Measurements from ENCODE around the gene LILRA6. TPM values are rescaled to one million over a fixed set of nuclear protein-coding genes. Genes with fewer than 3 reads are reported as not detected.

LILRA6 gene
- total RNA-seq, 1 experiment from 2014 or later, result 0.08 TPM

DNA sequence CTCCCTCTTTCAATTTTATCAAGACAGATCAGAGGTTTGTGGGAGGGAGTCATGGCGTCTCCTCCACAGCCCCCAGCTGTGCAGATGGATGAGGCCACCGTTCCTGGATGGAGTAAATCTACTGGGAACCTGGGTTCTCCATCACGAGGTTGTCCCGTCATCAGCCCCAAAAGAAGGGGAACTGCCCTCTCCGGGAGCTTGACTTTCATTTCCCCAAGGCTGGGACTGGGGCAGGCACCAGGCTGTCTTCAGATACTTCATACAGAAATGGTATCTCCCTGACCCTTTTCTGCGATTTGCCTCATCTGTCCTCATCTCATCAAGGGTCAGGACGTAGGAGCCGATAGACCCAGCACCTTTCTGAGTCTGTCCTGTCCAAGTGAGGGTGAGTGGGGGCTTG lies 28.5 kb upstream of the LILRA6 start:
- H3K4me1 ChIP-seq (ENCODE audit: control insufficient read depth, insufficient read depth, low read length), result no peaks in the 10 kb centered on the region
- no peak overlapping the region for H3K27ac ChIP-seq (ENCODE audit: low read length)
- H3K9me3 ChIP-seq (ENCODE audit: control insufficient read depth, insufficient read depth, low read depth, low read length), result no peaks in the 10 kb centered on the region
- no peak overlapping the region for H3K4me3 ChIP-seq (ENCODE audit: low read depth in 2 of 2, low read length in 2 of 2)
- TF ChIP-seq, protein P1, sequence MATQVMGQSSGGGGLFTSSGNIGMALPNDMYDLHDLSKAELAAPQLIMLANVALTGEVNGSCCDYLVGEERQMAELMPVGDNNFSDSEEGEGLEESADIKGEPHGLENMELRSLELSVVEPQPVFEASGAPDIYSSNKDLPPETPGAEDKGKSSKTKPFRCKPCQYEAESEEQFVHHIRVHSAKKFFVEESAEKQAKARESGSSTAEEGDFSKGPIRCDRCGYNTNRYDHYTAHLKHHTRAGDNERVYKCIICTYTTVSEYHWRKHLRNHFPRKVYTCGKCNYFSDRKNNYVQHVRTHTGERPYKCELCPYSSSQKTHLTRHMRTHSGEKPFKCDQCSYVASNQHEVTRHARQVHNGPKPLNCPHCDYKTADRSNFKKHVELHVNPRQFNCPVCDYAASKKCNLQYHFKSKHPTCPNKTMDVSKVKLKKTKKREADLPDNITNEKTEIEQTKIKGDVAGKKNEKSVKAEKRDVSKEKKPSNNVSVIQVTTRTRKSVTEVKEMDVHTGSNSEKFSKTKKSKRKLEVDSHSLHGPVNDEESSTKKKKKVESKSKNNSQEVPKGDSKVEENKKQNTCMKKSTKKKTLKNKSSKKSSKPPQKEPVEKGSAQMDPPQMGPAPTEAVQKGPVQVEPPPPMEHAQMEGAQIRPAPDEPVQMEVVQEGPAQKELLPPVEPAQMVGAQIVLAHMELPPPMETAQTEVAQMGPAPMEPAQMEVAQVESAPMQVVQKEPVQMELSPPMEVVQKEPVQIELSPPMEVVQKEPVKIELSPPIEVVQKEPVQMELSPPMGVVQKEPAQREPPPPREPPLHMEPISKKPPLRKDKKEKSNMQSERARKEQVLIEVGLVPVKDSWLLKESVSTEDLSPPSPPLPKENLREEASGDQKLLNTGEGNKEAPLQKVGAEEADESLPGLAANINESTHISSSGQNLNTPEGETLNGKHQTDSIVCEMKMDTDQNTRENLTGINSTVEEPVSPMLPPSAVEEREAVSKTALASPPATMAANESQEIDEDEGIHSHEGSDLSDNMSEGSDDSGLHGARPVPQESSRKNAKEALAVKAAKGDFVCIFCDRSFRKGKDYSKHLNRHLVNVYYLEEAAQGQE (IDR thresholded peaks at IDR 0.05; ENCODE audit: insufficient read depth in 1 of 2, low read depth in 2 of 2, low read length in 1 of 2), result no peak
- TF ChIP-seq SIN3A (IDR thresholded peaks at IDR 0.05; ENCODE audit: borderline replicate concordance, insufficient read depth, low read depth, low read length), result no peak
- no peaks in the 10 kb centered on the region for H3K36me3 ChIP-seq (ENCODE audit: control insufficient read depth, insufficient read depth, low read length)
- in situ Hi-C loops (cut with HindIII; ENCODE audit: low pct_unique_long_range_greater_than_20kb, low sequenced_read_pairs), result no loop called here
- BruUV-seq (replicated peaks), result no TSS peak
- POLR2A ChIA-PET, result no interaction called here
- no peak for DNase-seq (ENCODE audit: low read depth, low spot score)
- ATAC-seq, result no peak
- intact Hi-C loops (cut with micrococcal nuclease; ENCODE audit: unreplicated experiment), result no loop called here
- CTCF ChIA-PET, result no interaction called here
- peaks cover 39% of the 10 kb centered on the region for H3K27me3 ChIP-seq (ENCODE audit: control insufficient read depth, insufficient read depth, low read length)

DNA sequence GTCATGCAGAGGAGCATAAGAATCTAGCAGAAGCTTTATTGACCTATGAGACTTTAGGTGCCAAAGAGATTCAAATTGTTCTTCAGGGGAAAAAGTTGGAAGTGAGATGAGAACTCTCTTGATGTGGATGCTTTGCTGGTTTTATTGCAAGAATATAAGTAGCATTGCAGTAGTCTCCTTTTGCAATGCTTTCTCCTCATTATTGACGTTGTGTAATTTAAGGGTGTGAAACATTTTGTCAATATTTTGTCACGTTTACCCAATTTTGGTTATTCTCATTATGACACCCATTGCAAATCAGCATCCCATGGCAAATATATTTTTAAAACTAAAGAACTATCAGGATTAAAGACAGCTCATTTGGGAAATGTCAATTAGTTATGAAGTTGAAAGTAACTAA lies 26.3 kb upstream of the LILRA6 start:
- POLR2A ChIA-PET, result interaction anchor here (0.6 kb wide), 1 partner anchor 33 kb away, joined by 3 read pairs; no protein-coding TSS in a partner anchor
- Histone ChIP-seq H3K27ac (ENCODE audit: low read length) (no peak overlapping the region), H3K36me3 (ENCODE audit: control insufficient read depth, insufficient read depth, low read length) (no peaks in the 10 kb centered on the region), H3K4me3 (ENCODE audit: low read depth in 2 of 2, low read length in 2 of 2) (no peak overlapping the region), H3K27me3 (ENCODE audit: control insufficient read depth, insufficient read depth, low read length) (peaks cover 36% of the 10 kb centered on the region), H3K9me3 (ENCODE audit: control insufficient read depth, insufficient read depth, low read depth, low read length) (no peaks in the 10 kb centered on the region), H3K4me1 (ENCODE audit: control insufficient read depth, insufficient read depth, low read length) (no peaks in the 10 kb centered on the region)
- CTCF ChIA-PET, result no interaction called here
- DNase-seq (ENCODE audit: low read depth, low spot score) (no peak), ATAC-seq (no peak)
- BruUV-seq (replicated peaks), result no TSS peak
- in situ Hi-C loops (cut with HindIII; ENCODE audit: low pct_unique_long_range_greater_than_20kb, low sequenced_read_pairs) (no loop called here), intact Hi-C loops (cut with micrococcal nuclease; ENCODE audit: unreplicated experiment) (no loop called here)
- no peak for TF ChIP-seq TCF7L2 (IDR thresholded peaks at IDR 0.05; ENCODE audit: low read depth, low read length)
- TF ChIP-seq, protein P1 (IDR thresholded peaks at IDR 0.05; ENCODE audit: insufficient read depth in 1 of 2, low read depth in 2 of 2, low read length in 1 of 2), result no peak
- TF ChIP-seq, protein P2, sequence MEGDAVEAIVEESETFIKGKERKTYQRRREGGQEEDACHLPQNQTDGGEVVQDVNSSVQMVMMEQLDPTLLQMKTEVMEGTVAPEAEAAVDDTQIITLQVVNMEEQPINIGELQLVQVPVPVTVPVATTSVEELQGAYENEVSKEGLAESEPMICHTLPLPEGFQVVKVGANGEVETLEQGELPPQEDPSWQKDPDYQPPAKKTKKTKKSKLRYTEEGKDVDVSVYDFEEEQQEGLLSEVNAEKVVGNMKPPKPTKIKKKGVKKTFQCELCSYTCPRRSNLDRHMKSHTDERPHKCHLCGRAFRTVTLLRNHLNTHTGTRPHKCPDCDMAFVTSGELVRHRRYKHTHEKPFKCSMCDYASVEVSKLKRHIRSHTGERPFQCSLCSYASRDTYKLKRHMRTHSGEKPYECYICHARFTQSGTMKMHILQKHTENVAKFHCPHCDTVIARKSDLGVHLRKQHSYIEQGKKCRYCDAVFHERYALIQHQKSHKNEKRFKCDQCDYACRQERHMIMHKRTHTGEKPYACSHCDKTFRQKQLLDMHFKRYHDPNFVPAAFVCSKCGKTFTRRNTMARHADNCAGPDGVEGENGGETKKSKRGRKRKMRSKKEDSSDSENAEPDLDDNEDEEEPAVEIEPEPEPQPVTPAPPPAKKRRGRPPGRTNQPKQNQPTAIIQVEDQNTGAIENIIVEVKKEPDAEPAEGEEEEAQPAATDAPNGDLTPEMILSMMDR (IDR thresholded peaks at IDR 0.05), result no peak
- TF ChIP-seq SIN3A (IDR thresholded peaks at IDR 0.05; ENCODE audit: borderline replicate concordance, insufficient read depth, low read depth, low read length), result no peak
- no peak for TF ChIP-seq POLR2AphosphoS5 (IDR thresholded peaks at IDR 0.05; ENCODE audit: low read depth, low read length)
